Activated T-helper 1 cell treated with anti-CD3 and anti-CD28 coated beads, Interleukin-2, amount 50 U/mL, for 16 hours (primary cell): Measurements from ENCODE around the gene AFP.
"Not testable (repeated sequence)": the region's sequence is repeated elsewhere in the genome, so short reads cannot be mapped to it uniquely, and the experiment has no call there.

Experiments used
- DNase-seq, 2 donors: peaks; one replicate each; pipeline ENCODE4 v3.0.0-alpha.2; 2020; ENCODE audit warnings: low read depth in 1 of 2, low spot score in 1 of 2

AFP gene

GRCh38 chr4:73435984-73436383, at the start of gene AFP:
AFP (plus strand) TSS chr4:73436221; CDS start chr4:73436263, 42 bp downstream.
- DNase-seq, result no peak

- no peak for DNase-seq
Observed at GRCh38 chr4:73387552-73387951, 48.5 kb upstream of the AFP start.

DNA sequence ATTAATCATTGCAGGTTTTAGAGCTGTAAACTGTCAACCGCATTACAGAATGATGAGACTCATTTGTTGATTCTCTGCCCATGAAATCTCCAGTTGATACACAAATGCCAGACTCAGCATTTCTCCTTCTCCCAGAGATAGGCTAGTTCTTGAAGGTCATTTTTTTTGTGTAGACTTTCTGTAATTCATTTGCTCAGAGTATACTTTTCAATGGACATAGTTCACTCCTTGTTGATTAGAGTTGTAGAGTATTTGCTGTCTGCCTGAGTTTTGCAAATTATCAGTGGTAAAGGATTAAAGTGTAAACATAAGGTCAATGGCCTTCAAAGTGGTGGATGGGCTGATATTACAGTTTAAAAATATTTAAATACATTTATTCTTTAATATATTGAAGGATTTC, 47.1 kb upstream of the AFP start:
- DNase-seq, result no peak

DNA sequence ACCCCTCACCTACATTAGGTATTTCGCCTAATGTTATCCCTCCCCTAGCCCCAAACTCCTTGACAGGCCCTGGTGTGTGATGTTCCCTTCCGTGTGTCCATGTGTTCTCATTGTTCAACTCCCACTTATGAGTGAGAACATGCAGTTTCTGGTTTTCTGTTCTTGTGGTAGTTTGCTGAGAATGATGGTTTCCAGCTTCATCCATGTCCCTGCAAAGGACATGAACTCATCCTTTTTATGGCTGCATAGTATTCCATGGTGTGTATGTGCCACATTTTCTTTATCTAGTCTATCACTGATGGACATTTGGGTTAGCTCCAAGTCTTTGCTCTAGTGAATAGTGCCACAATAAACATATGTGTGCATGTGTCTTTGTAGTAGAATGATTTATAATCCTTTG, 46.4 kb upstream of the AFP start:
- DNase-seq, result not testable (repeated sequence)

- DNase-seq, result no peak
Observed at GRCh38 chr4:73391774-73392173, 44.2 kb upstream of the AFP start.

DNA sequence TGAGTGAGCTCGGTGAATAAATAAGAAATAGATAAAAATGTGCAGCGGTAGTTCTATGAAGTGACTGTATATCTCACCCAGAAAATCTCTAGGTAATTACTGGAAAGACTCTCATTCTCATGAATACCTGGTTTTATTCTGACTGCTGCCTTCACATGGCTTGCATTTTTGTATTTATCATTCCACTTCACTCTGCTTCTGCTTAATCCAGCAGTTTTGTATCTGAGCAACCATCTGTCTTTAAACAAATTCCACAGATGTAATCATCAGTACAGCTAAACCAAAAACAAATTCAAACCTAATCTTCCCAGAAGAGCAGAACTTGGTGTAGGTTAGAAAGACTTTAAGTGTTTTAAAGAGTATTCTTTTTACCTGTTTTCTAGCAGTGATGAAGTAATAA, 43.1 kb upstream of the AFP start:
- DNase-seq, result no peak

- no peak for DNase-seq
Observed at GRCh38 chr4:73396304-73396703, 39.7 kb upstream of the AFP start.

GRCh38 chr4:73396993-73397972, 38.7 kb upstream of the AFP start:
- DNase-seq, result no peak

GRCh38 chr4:73401412-73401811, 34.6 kb upstream of the AFP start:
- no peak for DNase-seq

DNA sequence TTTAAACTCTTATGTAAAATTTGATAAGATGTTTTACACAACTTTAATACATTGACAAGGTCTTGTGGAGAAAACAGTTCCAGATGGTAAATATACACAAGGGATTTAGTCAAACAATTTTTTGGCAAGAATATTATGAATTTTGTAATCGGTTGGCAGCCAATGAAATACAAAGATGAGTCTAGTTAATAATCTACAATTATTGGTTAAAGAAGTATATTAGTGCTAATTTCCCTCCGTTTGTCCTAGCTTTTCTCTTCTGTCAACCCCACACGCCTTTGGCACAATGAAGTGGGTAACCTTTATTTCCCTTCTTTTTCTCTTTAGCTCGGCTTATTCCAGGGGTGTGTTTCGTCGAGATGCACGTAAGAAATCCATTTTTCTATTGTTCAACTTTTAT, 32.0 kb upstream of the AFP start, which contains the start of gene ALB:
ALB (plus strand) TSS at position 246 of the 400 bp plus-strand sequence; CDS start at position 287, 41 bp downstream.
- DNase-seq, result no peak

DNA sequence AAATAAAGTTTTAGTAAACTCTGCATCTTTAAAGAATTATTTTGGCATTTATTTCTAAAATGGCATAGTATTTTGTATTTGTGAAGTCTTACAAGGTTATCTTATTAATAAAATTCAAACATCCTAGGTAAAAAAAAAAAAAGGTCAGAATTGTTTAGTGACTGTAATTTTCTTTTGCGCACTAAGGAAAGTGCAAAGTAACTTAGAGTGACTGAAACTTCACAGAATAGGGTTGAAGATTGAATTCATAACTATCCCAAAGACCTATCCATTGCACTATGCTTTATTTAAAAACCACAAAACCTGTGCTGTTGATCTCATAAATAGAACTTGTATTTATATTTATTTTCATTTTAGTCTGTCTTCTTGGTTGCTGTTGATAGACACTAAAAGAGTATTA, 31.6 kb upstream of the AFP start:
- DNase-seq, result no peak

GRCh38 chr4:73405138-73405537, 30.9 kb upstream of the AFP start:
- DNase-seq, result no peak

DNA sequence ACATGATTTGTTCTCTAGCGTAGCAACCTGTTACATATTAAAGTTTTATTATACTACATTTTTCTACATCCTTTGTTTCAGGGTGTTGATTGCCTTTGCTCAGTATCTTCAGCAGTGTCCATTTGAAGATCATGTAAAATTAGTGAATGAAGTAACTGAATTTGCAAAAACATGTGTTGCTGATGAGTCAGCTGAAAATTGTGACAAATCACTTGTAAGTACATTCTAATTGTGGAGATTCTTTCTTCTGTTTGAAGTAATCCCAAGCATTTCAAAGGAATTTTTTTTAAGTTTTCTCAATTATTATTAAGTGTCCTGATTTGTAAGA, 29.5 kb upstream of the AFP start:
- DNase-seq, result no peak

DNA sequence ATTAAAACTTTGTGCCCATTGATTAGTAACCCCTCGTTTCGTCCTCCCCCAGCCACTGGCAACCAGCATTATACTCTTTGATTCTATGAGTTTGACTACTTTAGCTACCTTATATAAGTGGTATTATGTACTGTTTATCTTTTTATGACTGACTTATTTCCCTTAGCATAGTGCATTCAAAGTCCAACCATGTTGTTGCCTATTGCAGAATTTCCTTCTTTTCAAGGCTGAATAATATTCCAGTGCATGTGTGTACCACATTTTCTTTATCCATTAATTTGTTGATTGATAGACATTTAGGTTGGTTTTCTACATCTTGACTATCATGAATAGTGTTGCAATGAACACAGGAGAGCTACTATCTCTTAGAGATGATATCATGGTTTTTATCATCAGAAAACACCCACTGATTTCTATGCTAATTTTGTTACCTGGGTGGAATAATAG, 28.8 kb upstream of the AFP start:
- no peak for DNase-seq

- DNase-seq, result no peak
Observed at GRCh38 chr4:73408181-73408867, 27.7 kb upstream of the AFP start.

DNA sequence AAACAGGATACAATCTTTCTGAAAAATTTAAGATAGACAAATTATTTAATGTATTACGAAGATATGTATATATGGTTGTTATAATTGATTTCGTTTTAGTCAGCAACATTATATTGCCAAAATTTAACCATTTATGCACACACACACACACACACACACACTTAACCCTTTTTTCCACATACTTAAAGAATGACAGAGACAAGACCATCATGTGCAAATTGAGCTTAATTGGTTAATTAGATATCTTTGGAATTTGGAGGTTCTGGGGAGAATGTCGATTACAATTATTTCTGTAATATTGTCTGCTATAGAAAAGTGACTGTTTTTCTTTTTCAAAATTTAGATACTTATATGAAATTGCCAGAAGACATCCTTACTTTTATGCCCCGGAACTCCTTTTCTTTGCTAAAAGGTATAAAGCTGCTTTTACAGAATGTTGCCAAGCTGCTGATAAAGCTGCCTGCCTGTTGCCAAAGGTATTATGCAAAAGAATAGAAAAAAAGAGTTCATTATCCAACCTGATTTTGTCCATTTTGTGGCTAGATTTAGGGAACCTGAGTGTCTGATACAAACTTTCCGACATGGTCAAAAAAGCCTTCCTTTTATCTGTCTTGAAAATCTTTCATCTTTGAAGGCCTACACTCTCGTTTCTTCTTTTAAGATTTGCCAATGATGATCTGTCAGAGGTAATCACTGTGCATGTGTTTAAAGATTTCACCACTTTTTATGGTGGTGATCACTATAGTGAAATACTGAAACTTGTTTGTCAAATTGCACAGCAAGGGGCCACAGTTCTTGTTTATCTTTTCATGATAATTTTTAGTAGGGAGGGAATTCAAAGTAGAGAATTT, 26.8 kb upstream of the AFP start:
- no peak for DNase-seq

- DNase-seq, result no peak
Observed at GRCh38 chr4:73409978-73410548, 26.0 kb upstream of the AFP start.

GRCh38 chr4:73410916-73411730, 24.9 kb upstream of the AFP start:
- DNase-seq, result no peak

GRCh38 chr4:73411731-73412414, 24.1 kb upstream of the AFP start:
- no peak for DNase-seq
